GM13977 (cell line): ENCODE measurements around the gene PHOX2B.

ENCODE experiments used
- DNase-seq: peaks from one replicate; pipeline ENCODE4 v3.0.0; 2012; ENCODE audit warnings: low spot score
- CTCF ChIP-seq: IDR thresholded peaks from 2 replicates; pipeline ENCODE4 v1.5.1; 2012; ENCODE audit warnings: mild to moderate bottlenecking, control low read depth; ENCODE audit not compliant: insufficient read depth; ENCODE audit errors: extremely low read depth, missing control alignments
- in situ Hi-C: fragments of 300-500 bp; cut with MboI; formaldehyde crosslinking; loops from one replicate; pipeline ENCODE4 v1.12.0; 2022; ENCODE audit warnings: low sequenced_read_pairs, low pct_unique_long_range_greater_than_20kb, mixed read lengths, inconsistent platforms; ENCODE audit not compliant: unreplicated experiment

The PHOX2B gene

GRCh38 chr4:41725254-41725653, 23.3 kb downstream of the PHOX2B start:
- DNase-seq = no peak
- in situ Hi-C loops = no loop called here
- TF ChIP-seq CTCF = no peak

- TF ChIP-seq CTCF = no peak
- in situ Hi-C loops = no loop called here
- no peak for DNase-seq
These were observed 25.2 kb downstream of the PHOX2B start for GRCh38 chr4:41723286-41723685.

DNA sequence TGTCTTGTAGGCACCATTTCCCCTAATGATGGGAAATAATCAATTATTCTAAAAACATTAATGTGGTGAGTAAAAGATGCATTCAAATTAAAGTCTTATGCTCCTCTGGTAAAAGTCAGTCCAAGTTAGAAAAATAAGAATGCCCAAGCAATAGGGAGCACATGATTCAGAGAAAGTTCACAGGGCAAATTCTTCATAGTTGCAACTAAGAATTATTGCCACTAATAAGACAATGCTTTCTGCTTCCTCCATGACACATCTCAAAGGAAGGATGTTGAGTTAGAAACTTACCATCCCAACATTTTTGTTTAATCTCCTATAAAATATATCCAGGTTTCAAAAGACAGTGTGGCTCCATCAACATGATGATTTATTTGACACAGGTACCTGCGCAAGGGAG, 26.3 kb downstream of the PHOX2B start:
- in situ Hi-C loops = no loop called here
- no peak for TF ChIP-seq CTCF
- DNase-seq = no peak

DNA sequence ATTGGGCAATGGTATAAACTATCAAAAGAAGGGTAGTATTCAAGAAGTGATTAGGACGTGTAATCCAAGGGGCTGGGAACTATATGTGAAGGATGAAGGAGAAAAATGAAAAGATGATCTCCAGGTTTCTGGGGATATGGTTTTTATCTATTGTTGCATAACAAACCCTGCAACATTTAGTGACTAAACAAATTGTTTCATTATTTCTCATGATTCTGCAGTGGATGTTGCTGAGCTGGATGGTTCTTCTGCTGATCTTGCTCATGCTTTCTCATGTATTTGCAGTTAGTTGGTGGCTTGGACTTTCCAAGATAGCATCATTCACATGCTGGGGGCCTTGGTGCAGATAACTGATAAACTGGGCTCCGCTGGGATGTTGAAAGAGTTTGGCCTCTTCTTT, 29.1 kb downstream of the PHOX2B start:
- in situ Hi-C loops = no loop called here
- no peak for DNase-seq
- TF ChIP-seq CTCF = no peak

GRCh38 chr4:41718907-41719306, 29.6 kb downstream of the PHOX2B start:
- in situ Hi-C loops = no loop called here

DNA sequence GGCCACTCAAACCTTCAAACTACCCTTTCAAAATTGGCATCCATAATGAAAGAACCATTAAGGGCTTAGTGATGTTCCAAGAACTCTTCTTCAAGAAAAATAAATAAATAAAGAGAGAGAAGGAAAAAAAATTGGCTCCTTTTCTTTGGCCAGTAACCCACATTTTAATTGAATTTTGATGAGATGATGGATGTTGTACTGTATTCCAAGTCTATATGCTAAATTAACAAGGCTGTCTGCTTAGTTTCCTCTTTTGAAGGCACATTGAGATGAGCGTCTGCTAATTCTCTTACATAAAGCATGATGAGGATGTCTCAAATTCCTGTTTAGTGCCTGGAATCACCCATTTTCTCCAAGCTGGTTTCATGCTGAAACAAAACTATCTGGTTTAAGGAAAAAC, 33.4 kb downstream of the PHOX2B start:
- TF ChIP-seq CTCF = no peak
- in situ Hi-C loops = no loop called here
- no peak for DNase-seq

More at GRCh38 chr4:41718907-41719306, 29.6 kb downstream of the PHOX2B start:
- DNase-seq = no peak
- TF ChIP-seq CTCF = no peak
